ENCODE results near the gene RUNX2.

DNA sequence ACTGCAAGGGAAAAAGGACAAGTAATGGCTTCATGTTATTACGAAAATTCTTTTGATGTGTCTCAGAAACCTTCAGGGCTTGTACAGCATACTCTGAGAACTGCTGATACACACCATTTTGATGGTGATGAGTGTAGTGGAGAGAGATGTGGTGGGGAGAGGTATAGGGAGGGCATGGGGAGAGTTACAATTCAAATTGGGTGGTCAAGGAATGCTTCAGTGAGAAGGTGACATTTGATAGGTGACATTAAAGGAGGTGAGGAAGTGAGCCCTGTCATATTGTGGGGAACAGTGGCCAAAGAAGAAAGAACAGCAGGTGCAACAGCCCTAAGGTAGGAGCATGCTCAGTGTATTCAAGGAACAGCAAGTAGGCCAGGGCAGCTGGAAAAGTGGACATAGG, 368.6 kb downstream of the RUNX2 start:
- TF ChIP-seq, protein P1, sequence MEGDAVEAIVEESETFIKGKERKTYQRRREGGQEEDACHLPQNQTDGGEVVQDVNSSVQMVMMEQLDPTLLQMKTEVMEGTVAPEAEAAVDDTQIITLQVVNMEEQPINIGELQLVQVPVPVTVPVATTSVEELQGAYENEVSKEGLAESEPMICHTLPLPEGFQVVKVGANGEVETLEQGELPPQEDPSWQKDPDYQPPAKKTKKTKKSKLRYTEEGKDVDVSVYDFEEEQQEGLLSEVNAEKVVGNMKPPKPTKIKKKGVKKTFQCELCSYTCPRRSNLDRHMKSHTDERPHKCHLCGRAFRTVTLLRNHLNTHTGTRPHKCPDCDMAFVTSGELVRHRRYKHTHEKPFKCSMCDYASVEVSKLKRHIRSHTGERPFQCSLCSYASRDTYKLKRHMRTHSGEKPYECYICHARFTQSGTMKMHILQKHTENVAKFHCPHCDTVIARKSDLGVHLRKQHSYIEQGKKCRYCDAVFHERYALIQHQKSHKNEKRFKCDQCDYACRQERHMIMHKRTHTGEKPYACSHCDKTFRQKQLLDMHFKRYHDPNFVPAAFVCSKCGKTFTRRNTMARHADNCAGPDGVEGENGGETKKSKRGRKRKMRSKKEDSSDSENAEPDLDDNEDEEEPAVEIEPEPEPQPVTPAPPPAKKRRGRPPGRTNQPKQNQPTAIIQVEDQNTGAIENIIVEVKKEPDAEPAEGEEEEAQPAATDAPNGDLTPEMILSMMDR (IDR thresholded peaks at IDR 0.05), result no peak
- TF ChIP-seq POLR2A (IDR thresholded peaks at IDR 0.05), result no peak

All from Peyer's patch (tissue), 4 donors.